Measurements from ENCODE around the gene STOM.
A peak's percentile ranks its signal among the peaks of the same experiment; 100 is the strongest.

The STOM gene, protein sequence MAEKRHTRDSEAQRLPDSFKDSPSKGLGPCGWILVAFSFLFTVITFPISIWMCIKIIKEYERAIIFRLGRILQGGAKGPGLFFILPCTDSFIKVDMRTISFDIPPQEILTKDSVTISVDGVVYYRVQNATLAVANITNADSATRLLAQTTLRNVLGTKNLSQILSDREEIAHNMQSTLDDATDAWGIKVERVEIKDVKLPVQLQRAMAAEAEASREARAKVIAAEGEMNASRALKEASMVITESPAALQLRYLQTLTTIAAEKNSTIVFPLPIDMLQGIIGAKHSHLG

DNA sequence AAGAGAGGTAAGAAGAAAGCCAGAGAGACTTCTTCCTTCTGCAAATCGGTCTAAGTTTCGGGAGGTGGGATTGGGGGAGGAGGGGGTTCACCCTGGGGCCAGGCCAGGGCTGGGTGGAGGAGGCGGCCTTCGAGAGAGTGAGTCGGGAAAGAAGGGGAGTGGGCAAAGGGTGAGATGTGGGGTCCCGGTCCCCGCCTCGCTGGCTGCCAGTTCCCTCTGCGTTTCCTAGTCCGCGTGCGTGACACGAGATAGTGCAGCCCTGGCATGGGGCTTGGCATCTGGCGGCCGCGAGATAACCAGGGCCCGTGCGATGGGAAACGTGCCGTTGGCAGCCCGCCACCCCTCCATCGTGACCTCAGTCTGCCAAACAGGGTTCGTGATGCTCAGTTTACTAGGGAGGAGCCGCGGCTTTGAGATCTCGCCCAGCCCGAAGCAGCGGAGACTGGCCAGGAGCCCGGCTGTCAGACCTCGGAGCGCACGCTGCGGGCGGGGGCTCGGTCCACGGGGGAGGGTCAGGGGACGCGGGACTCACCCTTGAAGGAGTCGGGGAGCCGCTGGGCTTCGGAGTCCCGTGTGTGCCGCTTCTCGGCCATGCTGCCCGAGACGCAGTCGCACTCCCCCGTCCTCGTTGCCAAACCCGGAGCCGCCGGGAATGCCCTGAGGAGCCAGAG, at the start of gene STOM:
Gene STOM (minus strand): TSS at position 656 of the 671 bp plus-strand sequence. CDS start 63 bp downstream, at position 593.
- H3K4me3 ChIP-seq (ENCODE audit: low read length), result peak within 1 kb of the TSS; percentile 78
- TF ChIP-seq, protein P1, sequence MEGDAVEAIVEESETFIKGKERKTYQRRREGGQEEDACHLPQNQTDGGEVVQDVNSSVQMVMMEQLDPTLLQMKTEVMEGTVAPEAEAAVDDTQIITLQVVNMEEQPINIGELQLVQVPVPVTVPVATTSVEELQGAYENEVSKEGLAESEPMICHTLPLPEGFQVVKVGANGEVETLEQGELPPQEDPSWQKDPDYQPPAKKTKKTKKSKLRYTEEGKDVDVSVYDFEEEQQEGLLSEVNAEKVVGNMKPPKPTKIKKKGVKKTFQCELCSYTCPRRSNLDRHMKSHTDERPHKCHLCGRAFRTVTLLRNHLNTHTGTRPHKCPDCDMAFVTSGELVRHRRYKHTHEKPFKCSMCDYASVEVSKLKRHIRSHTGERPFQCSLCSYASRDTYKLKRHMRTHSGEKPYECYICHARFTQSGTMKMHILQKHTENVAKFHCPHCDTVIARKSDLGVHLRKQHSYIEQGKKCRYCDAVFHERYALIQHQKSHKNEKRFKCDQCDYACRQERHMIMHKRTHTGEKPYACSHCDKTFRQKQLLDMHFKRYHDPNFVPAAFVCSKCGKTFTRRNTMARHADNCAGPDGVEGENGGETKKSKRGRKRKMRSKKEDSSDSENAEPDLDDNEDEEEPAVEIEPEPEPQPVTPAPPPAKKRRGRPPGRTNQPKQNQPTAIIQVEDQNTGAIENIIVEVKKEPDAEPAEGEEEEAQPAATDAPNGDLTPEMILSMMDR (IDR thresholded peaks at IDR 0.05; ENCODE audit: insufficient read depth, low read depth, low read length, missing control alignments), result no peak
- peak; percentile 69 for DNase-seq (ENCODE audit: low read depth)

DNA sequence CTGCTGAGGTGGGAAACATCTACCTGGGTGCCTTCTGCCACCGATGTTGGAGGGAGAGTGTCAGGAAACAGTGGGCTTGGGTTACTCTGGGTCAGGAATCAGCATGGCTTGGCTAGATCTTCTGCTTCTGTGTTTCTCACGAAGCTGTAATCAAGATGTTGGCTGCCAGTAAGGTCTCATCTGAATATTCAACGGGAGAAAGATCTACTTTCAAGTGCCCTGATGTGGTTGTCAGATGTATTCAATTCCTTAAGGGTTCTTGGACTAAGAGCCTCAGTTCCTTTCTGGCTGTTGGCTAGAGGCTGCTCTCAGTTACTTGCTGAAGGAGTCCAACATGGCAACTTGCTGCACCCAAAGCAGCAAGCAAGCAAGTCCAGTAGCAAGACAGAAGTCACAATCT, 41.9 kb upstream of the STOM start:
- TF ChIP-seq, protein P1 (IDR thresholded peaks at IDR 0.05; ENCODE audit: insufficient read depth, low read depth, low read length, missing control alignments), result no peak
- no peak for DNase-seq (ENCODE audit: low read depth)
- no peak overlapping the region for H3K4me3 ChIP-seq (ENCODE audit: low read length)

GRCh38 chr9:121405899-121406298, 35.8 kb upstream of the STOM start:
- TF ChIP-seq, protein P1 (IDR thresholded peaks at IDR 0.05; ENCODE audit: insufficient read depth, low read depth, low read length, missing control alignments), result no peak
- no peak for DNase-seq (ENCODE audit: low read depth)
- H3K4me3 ChIP-seq (ENCODE audit: low read length), result no peak overlapping the region

DNA sequence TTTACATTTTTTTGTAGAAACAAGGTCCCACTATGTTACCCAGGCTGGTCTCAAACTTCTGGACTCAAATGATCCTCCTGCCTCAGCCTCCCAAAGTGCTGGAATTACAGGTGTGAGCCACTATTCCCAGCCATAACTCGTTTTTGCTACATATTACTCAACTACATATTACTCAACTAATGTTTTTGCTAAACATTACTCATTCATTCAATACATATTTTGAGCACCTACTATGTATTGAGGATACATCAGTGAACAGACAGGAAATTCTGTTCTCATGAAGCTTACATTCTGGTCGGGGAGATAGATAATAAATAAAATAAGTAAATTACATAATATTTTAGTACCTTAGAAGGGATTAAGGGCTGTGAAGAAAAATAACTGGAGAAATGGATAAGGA, 34.9 kb upstream of the STOM start:
- no peak overlapping the region for H3K4me3 ChIP-seq (ENCODE audit: low read length)
- peak; percentile 58 for DNase-seq (ENCODE audit: low read depth)
- TF ChIP-seq, protein P1 (IDR thresholded peaks at IDR 0.05; ENCODE audit: insufficient read depth, low read depth, low read length, missing control alignments), result no peak

DNA sequence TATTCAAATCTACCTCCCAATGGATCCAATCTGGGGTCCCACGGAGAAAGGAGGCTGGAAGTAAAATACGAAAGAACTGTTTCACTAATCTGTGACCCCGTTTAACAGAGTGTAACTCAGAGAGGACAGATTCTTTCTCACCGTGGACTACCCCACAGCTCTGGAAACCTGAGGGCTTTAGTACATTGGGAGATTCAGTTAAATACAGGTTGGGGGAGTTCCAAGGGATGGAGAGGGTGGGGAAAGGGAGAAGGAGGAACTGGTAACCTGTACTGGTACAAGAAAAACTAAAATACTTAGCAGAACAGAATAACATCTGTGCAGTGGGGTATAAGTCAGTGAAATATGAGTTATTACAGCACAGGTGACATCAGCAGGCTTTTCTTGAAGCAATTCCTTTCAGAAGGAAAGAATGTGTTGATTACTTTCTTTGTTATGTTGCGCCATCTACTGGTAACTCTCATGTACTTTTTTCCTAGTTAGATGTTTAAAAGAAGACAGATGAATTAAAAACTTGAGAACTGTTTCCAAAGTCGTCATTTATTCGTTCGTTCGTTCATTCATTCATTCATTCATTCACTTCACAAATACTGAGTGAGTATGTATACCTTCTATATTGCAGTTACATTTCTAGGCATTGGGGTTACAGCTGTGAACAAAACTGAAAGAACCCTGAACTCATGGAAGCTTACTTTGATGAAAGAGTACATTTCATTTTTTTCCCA, 30.0 kb upstream of the STOM start:
- DNase-seq (ENCODE audit: low read depth), result peak; percentile 86
- TF ChIP-seq, protein P1 (IDR thresholded peaks at IDR 0.05; ENCODE audit: insufficient read depth, low read depth, low read length, missing control alignments), result peak; percentile 36
- H3K4me3 ChIP-seq (ENCODE audit: low read length), result no peak overlapping the region

DNA sequence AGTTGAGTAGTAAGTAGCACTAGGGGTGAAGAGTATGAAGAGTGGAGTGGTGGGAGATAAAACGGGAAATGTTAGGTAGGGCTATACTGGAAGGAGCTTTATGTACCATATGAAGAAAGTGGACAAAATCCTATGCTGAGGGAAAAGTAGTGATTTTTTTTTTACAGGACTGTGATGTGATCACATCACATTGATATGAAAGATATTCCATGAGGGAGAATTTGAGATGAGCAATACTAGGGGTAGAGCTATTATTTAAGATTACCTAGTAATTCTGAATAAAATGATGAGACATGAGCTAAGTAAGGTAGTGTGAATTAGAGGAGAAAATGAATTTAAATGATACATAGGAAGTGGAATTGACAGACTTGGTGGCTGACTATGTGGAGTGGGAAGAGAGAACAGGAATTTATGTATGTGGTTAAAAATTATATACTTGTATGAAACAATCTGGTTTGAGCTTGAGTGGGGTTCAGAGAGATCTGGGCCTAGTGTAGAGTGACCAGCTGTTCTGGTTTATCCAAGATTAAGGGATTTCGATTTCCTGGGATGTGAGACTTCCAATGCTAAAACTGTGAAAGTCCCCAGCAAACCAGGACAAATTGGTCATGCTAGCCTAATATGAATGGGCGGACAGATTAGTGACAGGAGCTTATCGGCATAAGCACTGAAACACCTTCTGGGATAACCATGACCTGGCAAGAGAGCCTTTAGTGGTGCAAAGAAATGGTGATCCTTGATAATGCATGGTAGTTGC, 29.3 kb upstream of the STOM start:
- H3K4me3 ChIP-seq (ENCODE audit: low read length), result no peak overlapping the region
- DNase-seq (ENCODE audit: low read depth), result no peak
- TF ChIP-seq, protein P1 (IDR thresholded peaks at IDR 0.05; ENCODE audit: insufficient read depth, low read depth, low read length, missing control alignments), result no peak

Measured in epithelial cell of esophagus (primary cell).